Measurements from ENCODE around the gene LYSMD4.
"Not testable (repeated sequence)": the region's sequence is repeated elsewhere in the genome, so short reads cannot be mapped to it uniquely, and the experiment has no call there.

Gene LYSMD4

DNA sequence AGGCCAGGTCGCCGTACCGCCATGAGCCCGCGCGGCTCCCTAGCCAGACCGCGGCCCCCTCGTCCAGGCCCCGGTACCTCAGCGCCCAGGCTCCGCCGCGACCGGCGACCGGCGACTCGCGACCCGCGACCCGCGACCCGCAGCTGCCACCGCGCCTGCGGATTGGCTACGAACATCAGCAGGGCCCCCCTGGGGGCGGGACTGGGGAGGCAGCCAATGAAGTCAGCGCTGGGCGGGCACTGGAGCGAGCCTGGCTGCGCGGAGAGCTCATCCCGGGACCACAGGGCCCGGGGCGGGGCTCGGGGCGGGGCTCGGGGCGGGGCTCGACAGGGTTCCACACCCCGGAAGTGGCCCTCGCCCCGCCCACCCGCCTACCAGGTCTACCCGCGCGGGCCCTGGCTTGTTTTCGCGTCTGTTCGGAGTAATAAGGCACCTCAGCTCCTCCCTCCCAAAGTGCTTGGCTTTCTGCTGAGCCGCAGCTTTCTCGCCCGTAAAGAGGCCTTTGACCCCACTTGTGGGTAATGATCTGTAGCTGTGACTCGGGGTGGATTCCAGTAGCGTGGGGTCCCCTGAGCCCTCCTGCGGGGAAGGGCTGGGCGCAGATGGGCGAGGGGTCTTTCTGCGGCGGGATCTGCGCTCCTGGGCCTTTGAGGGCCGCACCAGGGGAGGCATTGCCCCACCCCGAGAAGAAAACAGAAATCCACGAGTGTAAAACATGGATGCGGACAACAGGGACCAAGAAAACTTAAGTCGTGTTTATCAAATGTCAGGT is at the start of gene LYSMD4:
Gene LYSMD4, minus strand, starts transcription at position 170 of the 772 bp plus-strand sequence. CDS start 1,438 bp downstream, outside the sequence.
- DNase-seq, result peak; percentile 83 to 97

DNA sequence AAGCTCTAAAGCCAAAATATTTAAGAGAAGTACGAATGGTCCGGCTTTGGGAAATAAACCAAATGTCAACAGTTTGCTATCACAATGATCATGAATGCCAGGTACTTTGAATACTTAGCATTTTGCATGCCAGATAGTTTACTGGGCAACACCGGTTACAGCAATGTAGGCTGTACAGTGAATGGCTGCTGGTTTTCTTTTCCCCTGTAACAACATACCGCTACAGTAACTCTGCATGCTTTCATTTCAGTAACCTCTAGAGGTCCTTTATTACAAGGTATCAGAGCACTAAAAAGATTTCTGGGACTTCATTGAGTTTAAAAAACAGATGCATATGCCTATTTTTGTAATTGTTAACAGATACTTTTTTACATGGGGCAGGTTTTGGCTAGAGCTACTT is 48.8 kb upstream of the LYSMD4 start:
- not testable (repeated sequence) for DNase-seq

DNA sequence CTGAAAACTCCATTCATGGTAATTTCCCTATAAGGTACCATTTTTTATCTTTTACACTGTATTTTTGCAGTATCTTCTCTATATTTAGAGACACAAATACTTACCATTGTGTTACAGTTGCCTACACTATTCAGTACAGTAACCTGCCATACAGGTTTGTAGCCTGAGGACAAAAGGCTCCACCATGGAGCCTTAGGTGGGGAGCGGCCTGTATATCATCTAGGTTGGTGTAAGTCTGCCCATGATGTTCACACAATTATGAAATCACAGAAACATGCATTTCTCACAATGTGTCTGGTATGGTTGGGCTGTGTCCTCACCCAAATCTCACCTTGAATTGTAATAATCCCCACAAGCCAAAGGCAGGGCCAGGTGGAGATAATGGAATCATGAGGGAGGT is 43.9 kb upstream of the LYSMD4 start:
- DNase-seq, result no peak

DNA sequence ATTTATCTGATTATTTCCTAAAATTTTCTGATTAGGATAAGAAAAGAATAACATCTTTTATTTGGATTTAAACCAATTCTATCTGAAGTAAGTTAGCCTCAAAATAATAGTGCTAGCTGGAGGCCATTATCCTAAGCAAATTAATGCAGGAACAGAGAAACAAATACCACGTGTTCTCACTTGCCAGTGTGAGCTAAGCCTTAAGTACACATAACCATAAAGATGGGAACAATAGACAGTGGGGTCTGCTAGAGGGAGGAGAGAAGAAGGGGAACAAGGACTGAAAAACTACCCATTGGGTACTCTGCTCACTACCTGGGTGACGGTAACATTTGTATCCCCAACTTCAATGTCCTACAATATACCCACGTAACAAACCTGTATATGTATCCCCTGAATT is 31.3 kb upstream of the LYSMD4 start:
- peak; percentile 1 to 19 for DNase-seq

DNA sequence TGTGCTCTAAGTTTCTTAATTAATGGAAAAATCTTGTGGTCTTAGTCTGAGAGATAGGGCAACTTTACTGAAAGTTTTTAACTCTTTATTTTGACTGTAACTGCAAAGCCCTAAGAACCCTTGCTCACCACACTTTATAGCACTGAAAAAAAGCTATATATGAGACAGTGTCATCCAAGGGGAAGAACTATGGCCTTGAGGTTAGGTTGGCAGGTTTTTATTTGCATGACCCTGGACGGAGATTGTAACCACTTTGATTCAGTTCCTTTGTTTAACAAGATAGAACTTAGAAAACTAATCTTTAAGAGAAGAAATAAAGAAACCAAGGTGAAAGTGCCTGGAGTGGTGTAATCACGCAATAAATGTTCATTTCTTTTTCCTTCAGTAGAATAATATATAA is 30.6 kb upstream of the LYSMD4 start:
- no peak for DNase-seq

DNA sequence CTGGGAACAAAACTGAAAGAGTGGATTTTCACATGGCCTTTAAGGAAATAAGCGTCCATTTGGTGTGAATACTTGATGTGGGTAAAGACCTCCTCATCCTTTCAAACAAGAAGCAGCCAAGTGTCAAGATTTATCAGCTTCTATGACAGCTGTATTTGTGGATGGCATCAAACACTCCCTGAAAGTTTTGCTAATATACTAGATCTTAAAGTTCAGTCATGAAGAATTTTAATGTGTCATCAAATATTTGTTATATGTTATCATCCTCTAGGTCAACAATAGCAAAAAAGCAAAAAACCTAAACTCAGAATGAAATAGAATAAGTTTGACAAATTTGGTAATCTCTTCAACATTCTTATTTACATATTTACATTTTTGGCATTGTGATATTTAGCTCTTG is 29.1 kb upstream of the LYSMD4 start:
- no peak for DNase-seq

DNA sequence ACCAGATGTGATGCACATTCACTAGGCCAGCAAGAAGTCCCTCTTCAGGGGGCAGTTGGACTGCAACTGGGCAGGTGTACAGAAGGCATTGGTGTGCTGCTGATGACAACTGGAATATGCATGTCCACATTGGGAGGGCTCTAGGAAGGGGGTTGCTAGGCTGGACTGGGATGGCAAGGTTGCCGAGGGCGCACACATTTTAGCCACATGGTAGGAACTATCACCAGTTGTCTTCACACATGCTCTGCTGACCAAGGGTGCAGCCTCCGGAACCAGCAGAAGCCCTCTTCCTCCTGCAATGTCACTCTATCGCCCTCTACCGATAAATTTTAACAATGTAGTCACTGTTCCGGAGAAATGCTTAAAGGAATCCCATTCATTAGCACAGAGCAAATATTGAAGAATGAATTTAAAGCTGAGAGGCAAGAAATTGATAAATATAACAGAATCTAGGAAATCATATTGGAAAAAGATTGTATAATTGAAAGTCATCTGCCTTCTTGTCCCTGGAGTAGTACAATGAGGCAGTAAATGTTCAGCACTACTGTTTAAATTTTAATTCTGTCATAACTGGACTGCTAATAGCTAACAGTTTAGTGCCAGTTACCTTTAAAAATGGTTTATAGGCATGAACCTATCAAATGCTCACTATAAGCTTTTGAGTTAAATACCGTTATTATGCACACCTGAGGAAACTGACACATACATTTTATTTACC is 22.6 kb upstream of the LYSMD4 start:
- peak; percentile 47 to 80 for DNase-seq

DNA sequence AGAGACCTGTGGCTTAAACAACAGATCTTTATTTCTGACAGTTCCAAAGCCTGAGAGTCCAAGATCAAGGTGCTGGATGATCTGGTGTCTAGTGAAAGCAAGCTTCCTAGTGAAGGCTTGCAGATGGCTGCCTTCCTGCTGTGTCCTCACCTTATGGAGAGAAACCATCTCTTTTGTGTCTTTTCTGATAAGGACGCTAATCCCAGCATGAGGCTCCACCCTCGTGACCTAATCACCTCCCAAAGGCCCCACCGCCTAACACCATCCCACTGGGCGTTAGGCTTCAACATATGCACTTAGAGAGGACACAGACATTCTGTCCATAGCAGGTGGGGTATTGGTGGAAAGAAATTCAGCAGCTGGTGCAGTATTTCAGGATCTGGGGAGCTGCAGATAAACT is 19.8 kb upstream of the LYSMD4 start:
- DNase-seq, result no peak

DNA sequence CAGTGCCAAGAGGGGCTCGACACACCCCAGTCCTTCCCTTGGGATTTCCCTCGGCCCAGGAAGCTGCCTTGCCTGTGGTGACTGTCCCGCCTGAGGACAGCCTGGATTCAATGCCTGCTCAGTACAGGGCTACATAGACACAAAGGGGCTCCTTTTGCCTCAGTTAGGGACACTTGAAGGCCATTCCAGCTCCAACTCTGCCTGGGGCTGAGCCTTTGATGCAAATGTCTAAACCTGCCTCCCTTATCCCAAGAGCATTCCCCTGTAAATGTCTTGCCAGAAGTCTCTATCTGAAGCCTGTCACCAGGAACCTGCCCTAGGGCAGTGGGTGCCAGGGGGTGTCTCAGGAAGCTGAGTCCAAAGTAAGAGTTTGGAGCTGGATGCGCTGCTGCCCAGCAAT is 19.3 kb upstream of the LYSMD4 start:
- DNase-seq, result no peak

DNA sequence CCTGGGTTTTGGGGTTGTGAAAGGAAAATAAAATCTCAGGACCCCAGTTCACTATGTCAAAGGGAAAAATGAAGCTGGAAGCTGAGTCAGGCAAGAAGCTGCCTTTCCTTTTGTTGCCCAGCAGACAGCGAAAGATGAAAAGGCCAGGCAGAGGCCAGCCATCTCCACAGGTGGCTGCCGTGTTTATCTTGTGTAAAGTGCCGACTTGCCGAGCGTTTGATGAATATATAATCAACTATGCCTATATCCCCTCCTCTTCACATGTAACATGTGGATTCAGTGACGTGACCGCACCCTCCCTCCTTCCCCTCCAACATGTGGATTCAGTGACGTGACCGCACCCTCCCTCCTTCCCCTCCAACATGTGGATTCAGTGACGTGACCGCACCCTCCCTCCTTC is 17.1 kb upstream of the LYSMD4 start:
- DNase-seq, result not testable (repeated sequence)

DNA sequence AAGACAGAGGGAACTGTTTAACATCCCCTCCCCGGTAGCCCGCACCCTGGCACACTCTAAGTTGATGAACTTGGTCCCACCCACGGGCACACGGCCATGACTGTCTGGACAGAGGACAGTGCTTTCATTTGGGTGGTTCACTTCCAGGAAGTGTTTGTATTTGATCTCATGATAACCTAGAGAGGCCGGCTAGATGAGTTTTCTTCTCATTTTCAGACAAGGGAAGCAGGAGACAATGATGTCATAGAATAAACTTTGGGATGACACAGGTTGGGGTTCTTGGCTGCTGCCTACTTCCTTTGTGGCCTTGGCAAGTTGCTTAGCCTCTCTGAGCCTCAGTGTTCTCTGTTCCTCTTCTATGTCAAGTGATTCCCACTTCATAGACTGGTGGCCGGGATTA is 16.1 kb upstream of the LYSMD4 start:
- DNase-seq, result no peak

DNA sequence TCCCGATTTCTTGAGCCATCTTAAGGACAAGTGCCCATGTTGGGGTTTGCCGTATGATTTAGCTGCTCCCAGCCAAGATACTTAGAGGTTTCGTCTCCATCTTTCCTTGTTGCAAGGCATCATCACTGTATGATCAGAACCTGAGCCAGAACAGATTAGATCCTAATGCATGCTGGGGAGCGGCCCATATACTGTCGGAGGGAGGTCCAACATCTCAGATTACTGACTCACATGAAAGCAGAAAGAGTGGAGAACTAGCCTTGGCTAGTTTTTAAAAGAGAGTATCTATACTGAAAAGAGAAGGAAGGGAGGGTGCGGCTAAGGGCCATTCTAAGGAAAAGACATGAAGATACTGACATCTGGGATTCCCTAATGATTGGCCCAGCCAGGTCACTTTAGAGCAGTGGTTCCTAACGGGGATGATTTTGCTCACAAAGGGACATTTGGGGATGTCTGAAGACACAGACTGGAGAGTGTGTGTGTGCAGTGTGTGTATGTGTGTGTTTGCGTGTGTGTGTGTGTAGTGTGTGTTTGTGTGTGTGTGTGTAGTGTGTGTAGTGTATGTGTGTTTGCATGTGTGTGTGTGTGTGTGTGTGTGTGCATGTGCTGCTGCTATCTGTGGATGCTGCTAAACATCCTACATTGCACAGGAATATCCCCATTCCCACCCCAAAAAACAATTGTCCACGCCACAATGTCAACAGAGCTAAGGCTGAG is 12.3 kb upstream of the LYSMD4 start:
- no peak for DNase-seq

DNA sequence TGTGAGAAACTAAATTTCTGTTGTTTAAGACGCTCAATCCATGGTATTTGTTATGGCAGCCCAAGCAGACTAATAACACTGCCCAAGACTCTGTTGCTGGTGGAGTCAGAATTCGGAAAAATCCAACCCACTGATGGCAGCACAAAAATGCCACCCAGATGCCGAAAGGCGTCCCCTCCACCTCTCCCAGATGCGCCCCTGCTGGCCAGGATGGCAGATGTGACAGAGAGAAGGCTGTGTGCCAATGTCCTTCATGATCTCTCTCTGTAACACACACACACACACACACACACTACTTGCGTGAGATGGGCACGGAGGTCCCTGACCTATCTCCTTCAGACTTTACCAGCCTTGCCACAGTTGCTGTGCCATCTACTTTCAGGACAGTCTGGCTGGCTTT is 10.9 kb upstream of the LYSMD4 start:
- no peak for DNase-seq

DNA sequence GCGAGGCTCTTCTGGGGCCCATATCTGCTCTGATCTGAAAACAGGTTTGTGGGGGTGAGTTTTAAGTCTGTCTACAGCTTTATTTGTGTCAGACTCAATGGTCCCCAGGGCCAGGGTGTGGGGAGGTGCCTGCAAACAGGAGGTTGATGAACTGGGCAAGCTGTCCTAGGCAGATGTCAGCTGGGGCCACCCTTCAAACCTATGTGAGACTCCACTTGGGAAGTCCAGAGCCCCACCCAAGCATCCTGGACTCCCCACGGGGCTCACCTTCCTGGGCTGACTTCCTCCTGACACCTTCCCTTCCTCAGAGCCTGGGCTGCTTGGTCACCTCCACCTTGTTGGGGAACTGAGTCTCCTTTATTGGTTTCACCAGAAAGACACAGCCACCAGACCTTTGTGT is 8.6 kb upstream of the LYSMD4 start:
- DNase-seq, result no peak

DNA sequence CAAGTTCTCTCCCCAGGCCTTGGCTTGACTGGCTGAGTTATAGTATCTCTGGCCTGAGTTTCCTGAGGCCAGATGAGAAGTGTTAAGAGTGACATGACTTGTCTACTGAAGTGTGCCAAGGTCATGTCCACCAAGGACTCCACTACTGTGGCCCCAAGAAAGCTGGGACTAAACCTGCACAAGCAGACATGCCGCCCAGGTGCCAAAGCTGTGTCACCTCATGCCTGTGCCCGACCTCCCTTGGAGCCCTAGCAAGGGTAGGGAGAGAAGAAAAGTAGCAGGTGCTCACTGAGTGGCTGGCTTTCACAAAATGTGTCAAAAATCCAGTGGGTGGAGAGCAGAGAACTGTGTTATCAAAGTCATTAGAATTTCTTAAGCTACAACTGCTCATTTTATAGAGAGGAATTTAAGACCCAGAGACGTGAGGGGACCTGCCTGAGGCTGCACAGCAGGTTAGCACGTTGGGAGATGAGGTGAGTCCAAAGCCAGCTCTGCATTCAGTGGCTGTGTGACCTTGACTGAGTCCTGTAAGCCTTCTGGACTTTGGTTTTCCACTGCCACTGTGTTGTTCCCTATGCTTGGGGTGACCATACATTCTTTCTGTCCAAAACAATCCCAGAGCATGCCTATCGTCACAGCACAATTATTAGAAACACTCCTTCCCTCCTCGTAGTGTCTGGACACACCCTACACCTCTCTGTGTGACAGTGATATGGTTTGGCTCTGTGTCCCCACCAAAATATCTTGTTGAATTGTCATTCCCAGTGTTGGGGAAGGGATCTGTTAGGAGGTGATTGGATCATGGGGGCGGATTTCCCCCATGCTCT is 5.0 kb upstream of the LYSMD4 start:
- no peak for DNase-seq

DNA sequence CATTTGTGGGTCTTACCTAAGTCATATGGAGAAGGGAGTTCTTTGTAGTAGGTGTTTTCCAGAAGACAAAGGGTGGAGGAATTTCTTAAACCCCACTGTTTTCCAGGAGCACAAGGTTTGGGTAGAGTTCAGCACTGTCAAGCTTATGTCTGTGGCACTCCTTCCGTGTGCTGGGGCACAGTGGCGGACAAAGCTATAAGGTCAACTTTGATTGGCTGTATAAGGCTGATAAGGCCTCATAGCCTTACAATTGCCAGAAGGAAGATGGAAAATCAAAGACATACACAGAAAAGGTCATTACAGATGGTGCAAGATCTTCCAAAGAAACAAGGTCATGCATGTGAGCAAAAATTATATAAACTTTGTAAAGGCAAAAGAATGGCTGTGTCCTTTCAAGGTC is 3.5 kb upstream of the LYSMD4 start:
- DNase-seq, result no peak

DNA sequence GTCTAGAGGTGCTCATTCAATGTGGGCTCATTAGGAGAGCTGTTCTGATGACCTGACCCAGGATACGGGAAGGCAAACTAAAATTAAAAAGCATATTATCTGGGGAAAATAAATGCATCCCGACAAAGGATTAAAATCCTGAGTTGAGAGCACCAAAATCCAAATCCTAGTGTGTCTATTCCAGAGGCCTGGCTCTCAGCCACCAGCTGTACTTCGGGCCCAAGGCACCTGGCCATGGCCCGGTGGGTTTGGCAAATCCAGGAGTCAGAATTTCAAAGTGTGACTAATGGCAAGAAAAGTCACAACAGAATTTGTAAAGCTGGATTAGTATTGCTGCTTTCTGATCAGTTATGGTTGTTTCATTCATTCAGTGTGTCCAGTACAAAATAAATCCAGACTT is 2.6 kb upstream of the LYSMD4 start:
- DNase-seq, result no peak

DNA sequence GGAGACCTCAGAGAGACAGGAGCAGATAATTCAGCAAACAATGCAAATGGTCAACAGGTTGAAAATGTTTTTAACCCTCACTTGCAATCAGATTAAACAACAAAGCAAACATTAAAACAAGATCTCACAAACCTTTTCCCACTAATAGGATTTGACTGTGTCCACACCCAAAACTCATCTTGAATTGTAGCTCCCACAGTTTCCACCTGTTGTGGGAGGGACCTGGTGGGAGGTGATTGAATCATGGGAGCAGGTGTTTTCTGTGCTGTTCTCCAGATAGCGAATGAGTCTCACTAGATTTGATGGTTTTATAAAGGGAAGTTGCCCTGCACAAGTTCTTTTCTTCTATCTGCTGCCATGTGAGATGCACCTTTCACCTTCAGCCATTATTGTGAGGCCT is 1.3 kb upstream of the LYSMD4 start:
- DNase-seq, result peak; percentile 45 to 60

DNA sequence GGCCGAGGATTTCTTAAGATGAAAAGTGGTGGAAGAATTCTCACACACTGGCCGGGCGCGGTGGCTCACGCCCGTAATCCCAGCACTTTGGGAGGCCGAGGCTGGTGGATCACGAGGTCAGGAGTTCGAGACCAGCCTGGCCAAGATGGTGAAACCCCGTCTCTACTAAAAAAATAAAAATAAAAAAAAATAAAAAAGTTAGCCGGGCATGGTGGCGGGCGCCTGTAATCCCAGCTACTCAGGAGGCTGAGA is 729 bp upstream of the LYSMD4 start:
- not testable (repeated sequence) for DNase-seq

DNA sequence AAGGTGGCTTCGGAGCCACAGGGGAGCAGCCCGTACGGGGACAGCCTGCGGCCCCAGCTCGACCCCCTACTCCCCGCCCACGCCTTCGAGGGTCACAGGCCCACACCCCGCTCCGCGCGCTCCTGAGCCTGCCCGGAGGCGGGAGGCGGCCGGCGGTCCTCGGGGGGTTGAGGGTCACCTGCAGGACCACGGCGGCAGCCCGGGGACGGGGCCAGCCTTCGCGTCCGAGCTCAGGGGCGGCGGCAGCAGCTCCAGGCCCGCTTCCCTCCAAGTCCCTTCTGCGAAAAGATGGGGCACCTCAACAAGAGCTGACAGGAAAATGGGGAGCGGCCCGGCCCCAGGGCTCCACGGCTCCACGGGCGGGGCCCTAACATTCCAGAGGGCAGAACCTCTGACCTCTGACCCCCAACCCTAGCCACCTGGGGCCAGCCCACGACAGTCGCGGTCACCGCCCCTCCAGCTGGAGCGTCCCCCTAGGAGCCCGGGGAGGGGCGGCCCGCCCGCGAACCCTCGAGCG is 428 bp downstream of the LYSMD4 start:
- DNase-seq, result peak in 1 of 2 experiments; percentile 44

DNA sequence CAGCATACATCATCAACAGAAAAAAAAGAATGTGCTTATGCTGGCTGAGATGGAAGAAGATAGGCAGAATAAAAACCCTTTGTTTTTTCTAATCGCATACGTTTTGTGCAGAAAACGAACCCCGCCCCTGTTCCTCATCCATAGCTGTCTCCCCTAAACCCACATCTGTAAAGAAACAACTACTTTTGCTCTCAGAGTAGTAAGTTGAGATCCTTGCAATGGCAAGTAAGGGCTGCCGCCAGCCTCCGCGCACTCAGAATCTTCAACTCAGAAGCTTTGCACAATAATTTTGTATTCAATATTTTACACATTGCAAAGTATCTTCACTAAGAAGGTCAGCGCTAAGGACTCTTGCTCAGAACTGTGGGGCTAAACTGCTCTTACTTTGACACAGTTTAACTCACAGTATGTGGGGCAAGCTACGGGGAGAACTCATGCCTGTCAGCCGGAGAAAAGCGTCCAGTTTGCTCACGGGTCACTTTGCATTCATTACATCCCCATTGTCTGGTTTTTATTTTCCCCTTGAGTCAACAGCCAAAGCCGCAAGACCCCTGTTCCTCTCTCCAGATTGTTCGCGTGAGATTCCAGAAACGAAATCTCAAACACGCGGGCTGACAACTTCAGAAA is 1.0 kb downstream of the LYSMD4 start:
- DNase-seq, result peak in 1 of 2 experiments; percentile 24

DNA sequence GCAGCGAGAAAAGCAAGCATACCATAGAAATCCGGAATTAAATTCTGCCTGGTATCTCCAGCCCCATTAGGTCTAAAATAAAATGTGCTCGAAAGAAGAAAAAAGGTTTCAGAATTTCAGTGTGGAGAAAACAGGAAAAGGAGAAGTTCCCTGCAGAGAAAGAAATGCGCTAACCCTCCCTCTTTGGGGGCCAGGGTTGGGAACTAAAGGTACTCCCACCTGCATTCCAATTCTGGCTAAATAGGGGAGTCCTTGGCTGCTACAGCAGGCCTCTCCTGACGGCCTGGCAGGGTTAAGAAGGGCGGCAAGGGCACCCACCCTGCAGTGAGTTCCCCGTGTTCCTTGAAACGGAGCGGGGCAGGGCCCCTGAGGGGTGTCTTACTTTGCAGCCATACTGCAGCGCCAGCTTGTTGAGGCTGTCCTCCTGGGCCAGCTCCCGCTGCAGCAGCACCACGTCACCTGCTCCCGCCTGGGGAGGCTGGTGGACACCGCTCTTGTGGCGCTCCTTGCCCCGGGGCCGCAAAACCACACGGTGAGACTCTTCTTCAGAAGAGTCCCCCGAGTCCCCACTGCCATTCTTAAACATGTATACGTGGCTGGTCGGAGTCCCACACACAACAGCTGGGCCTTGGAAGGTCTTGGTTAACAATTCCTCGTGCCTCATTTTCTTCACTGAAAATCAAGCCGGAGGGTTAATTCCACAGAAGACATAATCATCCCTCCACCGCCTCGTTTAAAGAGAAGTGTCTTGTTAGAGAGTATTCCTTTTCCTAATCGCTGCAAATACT is 1.7 kb downstream of the LYSMD4 start:
- no peak for DNase-seq
